LHCN-M2 (cell line): ENCODE data around the gene SUSD3. TPM values are rescaled to one million over a fixed set of nuclear protein-coding genes. Genes with fewer than 3 reads are reported as not detected.
"Not testable (repeated sequence)": the region's sequence is repeated elsewhere in the genome, so short reads cannot be mapped to it uniquely, and the experiment has no call there.

Experiments used
- DNase-seq: peaks from one replicate; pipeline ENCODE4 v3.0.0-alpha.2; 2012; ENCODE audit warnings: low read depth
- polyA plus RNA-seq: library from polyadenylated mRNA; unstranded; fragments of >200 nt; gene quantifications from one replicate; pipeline ENCODE4 v1.2.1, GENCODE V29; 2012; ENCODE audit warnings: missing spikeins
- total RNA-seq: library from RNA; depleted of rRNA; stranded (reverse); fragments of >200 nt; gene quantifications from 2 replicates; pipeline ENCODE4 v1.2.3, GENCODE V29; 2014; rRNA removed

SUSD3 gene
- total RNA-seq = not detected in 2 replicates
- not detected for polyA plus RNA-seq

DNA sequence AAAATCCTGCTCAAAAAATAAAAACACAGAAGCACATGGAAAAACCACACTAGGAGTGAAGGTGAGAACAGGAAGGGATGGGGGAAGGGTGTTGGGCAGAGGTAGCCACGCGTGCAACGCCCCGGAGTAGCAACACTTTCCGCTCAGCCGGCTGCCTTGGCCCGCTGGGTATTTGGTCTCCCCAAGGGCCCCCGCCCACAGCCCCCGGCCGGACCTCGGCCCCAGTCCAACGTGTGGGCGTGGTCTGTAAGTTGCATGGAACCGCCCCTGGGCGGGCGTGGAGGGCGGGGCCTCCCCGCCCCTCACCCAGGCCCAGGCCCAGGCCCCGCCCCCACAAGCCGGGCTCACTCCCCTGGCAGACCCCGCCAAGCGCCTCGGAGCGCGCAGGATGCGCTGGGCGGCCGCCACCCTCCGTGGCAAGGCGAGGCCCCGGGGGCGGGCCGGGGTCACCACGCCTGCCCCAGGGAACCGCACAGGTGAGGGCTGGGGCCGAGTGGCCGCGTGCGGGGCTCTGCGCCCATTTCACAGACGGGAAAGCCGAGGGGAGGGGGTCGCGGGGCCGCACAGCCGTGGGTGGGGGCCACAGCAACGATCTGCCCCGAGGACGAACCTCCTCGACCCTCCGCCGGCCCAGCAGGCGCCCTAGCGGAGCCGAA is at the start of gene SUSD3:
TSS of gene SUSD3 (plus strand) at position 347 of the 656 bp plus-strand sequence. CDS start at position 389, 42 bp downstream.
- DNase-seq = no peak

DNA sequence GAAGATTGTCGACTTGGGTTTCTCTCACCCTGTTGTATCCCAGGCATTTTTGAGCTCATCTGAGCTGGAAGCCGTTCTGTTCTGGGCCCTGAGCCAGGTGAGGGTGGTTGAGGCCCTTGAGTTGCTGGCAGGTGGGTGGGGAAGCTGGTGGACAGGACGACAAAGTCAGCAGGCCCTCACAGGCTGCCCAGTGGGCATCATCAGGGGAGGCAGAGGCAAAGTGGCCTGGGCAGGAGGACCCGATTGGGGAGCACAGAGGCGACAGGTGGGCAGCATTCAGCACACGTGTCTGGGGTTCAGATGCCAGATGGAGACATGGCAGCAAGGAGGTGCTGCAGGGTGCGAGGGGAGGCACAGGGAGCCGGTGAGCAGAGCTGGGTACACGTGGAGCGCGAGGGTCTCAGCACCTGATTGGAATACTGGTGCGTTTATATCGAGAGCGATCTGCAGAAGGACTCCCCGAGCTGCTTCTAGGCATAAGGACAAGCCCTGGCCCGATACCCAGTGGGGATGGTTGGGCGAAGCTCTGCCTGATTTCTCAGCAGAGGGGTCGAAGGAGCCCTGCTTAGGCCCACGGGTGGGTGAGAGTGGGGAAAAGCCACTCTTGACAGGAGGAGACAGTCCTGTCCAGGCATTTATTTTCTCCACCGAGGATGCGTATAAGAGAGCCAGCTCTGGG is 49.0 kb upstream of the SUSD3 start:
- DNase-seq = no peak

DNA sequence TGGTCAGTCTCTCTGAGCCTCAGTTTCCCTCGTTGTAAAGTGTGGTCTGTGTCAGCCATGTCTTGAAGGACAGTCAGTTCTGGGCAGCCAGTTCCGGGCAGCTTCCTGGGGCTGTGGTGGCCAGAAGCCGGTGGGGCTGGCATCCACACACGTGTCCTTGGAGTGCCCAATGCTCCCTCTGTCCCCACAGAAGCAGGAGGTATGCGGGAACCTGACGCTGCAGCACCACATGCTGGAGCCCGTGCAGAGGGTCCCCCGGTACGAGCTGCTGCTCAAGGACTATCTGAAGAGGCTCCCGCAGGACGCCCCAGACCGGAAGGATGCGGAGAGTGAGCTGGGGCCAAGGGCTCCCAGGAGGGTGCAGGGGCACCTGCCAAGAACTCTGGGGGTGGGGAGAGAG is 48.4 kb upstream of the SUSD3 start:
- no peak for DNase-seq

DNA sequence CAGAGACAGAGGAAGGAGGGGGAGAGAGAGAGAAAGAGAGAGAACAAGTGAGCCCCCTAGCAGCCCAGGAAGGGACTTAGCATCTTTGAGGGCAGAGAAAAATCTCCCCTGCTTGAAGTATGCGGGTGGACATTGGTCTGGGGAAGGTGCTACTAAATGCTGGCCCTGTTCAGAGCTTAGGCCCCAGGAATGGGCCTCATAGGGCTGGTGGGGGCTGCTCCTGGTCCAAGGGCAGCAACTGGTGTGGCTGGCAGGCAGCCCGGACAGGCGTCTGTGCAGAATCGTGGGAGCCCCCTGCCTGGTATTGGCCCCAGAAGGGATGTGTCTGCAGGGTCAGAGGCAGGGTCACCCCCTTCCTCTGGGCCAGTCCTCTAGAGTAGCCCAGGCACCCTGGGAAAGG is 47.8 kb upstream of the SUSD3 start:
- DNase-seq = no peak

DNA sequence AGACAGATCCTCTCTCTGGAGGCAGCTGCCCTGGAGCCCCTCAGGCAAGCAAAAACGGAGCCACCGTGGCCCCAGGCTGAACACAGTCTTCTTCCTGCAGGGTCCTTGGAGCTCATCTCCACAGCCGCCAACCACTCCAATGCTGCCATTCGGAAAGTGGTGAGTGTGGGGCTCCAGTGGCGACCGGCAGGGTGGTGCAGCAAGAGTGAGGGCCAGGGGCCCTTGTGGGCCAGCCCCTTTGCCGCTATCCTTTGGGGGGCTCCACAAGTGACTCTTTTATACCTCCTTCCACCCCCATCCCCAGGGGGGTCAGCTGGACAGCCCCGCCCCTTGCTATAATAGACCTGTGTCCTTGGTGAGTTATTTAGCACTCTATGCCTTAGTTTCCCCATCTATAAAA is 47.4 kb upstream of the SUSD3 start:
- DNase-seq = no peak

DNA sequence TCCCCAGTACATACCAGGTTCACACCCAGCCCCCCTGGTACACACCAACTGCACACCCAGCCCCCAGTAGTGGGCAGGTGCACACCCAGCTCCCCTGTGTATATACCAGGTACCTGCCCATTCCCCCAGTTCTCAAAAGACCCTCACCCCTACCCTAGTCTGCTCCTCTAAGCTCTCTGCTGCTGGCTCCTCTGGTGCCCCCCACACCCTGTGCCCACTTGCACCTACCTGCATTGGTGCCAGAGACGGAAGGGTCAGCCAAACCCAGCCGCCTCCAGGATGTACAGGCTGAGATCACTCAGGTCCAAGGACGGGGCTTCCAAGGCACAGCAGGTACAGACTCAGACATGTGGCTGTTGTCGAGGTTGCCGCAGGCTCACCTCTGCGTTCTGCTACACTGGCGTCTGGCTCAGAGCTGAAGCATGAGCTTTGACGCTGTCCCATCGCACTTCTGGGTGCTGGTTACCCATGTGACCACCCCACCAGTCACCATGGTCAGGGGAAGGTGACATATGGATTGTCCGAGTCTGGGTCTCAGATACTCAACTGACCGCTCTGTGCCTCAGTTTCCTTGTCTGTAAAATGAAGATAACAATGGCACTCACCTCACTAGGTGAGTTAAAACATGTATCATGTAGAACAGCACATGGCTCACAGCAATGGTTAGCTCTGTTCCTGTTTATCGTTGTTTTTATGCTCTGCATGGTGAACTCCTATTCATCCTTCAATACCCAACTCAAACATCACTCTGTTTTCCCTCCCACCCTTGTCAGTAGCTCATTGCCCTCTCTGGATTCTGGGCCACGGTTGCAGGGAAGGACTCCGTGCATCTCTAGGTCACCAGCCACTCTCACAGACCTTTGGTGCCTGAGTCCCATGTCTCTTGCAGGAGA is 45.3 kb upstream of the SUSD3 start:
- no peak for DNase-seq

DNA sequence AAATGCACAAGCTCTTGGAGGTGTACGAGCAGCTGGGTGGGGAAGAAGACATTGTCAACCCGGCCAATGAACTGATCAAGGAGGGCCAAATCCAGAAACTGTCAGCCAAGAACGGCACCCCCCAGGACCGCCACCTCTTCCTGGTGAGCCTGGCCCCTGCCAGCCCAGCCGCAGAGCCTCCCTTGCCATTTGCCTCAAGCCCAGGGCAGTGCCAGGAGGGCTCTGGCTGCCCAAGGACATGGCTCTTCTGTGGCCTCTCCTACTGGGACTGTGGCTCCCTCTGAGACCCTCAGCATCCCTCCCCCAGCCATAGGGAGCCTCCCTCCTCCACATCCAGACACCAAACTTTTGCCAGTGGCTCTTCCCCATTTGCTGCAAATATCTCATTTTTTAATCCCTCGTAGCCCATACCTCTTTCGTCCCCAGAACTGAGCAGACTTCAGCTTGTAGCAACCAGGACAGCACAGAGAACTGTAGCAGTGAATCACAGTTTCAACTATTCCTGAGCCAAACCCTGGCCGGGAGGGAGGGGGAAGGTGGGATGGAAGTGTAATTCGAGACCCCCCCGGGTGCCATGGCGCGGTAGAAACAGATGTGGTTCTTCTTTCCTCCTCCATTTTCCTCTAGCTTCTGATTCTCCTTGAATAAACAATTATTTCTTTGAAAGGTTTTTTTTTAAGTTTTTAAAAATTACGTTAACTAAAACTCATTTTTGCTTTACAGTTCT is 44.5 kb upstream of the SUSD3 start:
- DNase-seq = no peak

- DNase-seq = not testable (repeated sequence)
Measured at GRCh38 chr9:93015190-93015589, 43.3 kb upstream of the SUSD3 start.

- DNase-seq = no peak
Measured at GRCh38 chr9:93017621-93018020, 40.9 kb upstream of the SUSD3 start.

DNA sequence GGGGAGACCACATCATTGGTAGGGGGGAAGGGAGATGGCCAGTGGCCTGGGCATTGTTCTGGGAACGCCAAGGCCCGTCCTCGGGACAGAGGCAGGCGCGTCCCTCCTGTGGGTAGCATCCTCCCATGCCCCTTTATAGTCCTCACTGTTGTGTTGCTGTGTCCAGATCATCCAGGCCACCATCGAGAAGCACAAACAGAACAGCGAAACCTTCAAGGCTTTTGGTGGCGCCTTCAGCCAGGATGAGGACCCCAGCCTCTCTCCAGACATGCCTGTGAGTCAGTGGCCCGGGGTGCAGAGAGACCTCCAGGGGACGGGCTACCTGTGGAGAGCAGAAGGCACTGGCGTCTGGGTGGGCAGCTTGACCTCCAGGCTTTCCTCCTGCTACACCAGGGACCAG is 38.4 kb upstream of the SUSD3 start:
- DNase-seq = no peak

DNA sequence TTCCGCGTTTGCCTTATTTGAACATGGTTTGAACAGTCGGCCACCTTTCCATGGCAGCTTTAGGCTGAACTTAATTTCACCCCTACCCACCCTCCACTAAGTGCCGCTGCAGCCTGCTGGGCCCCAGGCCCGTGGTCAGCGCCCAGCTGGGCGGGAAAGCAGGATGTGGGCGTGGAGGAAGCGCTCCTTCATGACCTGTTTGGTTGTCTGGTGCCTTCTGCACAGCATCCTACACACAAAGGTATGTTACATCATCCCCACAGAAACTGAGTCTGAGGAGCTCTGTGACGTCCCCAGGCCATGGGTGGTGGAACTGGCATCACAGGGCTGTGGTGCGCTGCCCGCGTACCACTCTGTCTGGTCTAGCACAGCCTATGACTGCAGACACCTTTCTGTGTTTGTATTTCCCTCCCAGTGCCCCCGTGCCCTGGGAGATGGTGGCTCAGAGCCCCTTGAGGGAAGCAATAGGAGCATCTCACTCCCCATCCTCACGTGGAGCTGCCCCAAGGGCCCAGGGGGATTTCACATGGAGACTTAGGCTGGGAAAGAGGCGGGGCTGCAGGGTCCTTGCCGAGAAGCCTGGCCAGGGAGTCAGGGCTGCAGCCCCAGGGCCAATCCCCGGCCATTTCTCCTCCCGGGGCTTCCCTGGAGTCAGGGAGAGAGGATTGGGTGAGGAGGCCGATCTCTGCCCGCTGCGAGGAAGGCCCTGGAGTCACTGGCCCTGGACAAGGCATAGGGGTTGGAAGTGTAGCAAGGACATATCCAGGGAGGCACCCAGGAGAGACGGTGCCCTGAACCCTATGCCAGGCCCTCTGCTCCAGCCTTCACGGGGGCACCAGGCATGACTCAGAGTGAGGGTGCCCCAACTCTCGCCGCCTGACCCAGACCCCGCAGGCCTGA is 37.5 kb upstream of the SUSD3 start:
- DNase-seq = no peak

DNA sequence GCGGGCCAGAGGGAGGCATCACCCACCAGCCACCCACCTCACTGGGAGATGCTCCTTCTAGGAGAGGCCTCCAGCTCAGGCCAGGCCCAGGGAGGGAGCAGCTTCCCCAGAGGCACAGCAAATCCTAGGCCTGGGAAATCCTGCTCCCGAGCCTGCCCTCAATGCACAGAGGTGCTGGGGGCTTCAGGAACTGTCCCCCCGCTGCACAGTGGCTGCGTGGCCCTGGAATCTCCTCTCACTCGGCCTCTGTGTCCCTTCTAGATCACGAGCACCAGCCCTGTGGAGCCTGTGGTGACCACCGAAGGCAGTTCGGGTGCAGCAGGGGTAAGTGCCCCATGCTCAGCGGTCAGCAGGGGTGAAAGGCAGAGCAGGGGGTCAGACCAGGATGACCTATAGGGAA is 36.4 kb upstream of the SUSD3 start:
- DNase-seq = no peak

DNA sequence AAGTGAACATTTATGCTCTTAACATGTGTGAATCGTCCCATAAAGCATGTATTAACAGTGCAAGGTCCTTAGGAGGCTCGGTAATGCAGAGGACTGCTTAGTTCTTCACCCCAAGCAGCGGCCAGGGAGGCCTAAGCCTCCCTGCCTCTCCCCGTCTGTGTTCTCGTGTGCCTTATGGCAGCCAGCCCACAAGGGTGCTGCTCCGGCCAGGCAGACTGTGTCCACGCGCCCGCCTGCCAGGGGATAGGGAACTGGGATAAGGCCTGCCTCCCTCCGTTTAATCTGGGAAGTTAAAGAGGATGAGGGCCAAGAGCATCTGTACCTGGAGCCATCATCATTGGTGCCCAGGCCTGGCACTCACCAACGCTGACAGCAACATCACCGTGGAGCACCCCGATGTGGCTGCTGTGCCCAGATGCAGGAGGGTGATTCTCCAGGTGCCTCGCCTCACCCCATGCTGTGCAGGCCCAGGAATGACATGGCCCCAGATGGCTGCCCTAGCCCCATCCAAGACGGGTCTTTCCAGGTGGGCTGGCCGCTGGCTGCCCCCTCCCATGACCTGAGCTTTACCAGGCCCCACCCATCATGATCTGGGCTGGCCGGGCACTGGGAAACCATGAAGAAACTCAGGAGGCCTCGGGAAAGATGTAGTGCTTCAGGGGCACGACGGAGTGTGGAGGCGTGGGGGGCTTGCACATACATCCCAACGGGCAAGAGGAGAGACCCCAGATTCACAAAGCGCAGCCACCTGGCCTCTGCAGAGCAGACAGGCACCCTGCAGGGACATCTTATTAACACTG is 35.6 kb upstream of the SUSD3 start:
- DNase-seq = no peak

- no peak for DNase-seq
Measured at GRCh38 chr9:93023521-93023815, 35.0 kb upstream of the SUSD3 start.

DNA sequence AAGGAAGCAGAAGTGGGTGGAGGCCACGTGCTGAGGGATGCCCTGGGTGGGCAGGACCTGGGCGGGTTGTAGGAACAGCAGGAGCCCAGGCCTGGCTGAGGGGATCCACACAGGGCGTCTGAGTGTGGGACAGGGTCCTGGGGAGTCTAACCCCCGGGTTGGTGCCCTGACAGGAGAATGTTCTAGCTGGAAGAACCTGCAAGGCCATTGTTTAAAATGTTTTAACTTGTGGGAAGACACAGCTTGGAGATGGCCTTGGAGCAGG is 33.9 kb upstream of the SUSD3 start:
- no peak for DNase-seq

- no peak for DNase-seq
Measured at GRCh38 chr9:93024986-93025630, 33.4 kb upstream of the SUSD3 start.

GRCh38 chr9:93025736-93026135 is 32.8 kb upstream of the SUSD3 start:
- DNase-seq = no peak

GRCh38 chr9:93026640-93027039 is 31.9 kb upstream of the SUSD3 start:
- DNase-seq = no peak

DNA sequence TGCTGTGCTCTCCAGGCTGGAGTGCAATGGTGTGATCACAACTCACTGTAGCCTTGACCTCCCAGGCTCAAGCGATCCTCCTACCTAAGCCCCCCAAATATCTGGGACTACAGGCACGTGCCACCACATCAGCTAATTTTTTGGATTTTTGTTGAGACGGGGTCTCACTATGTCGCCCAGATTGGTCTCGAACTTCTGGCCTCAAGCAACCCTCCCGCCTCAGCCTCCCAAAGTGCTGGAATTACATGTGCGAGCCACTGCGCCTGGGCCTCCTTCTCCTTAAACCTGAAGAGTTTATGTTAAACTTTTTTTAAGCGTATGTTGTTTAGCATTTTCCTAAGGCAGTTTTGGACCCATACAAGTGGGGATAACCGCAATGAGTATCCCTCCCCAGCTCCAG is 30.8 kb upstream of the SUSD3 start:
- DNase-seq = no peak
